H1 (cell line): ENCODE measurements around the gene RSKR. TPM values are rescaled to one million over a fixed set of nuclear protein-coding genes. Genes with fewer than 3 reads are reported as not detected.

Experiments
- CTCF ChIA-PET: fragments of 300-600 bp; sonication (Branson Sonifier 250); formaldehyde crosslinking; loops from one replicate; lab custom pipeline; 2021; ENCODE audit not compliant: partially characterized antibody; lab: Charles Lee
- POLR2A ChIA-PET: fragments of 300-600 bp; sonication (Branson Sonifier 250); formaldehyde crosslinking; loops from one replicate; lab custom pipeline; 2021; ENCODE audit warnings: inconsistent platforms; ENCODE audit not compliant: partially characterized antibody; lab: Charles Lee
- DNase-seq, 2 experiments: peaks; one replicate each; pipeline versions ENCODE4 v3.0.0 to v3.0.0-alpha.2; 2010 to 2022; ENCODE audit warnings: low spot score in 2 of 2, low read depth in 1 of 2, mixed read lengths in 1 of 2
- FAIRE-seq: peaks from 2 replicates; lab custom pipeline; 2011; peaks lifted over from hg19 to GRCh38; lab: Jason Lieb, UNC
- H2AFZ ChIP-seq: 2 replicates; pipeline ENCODE4 v1.8.1; 2012; ENCODE audit warnings: low read length, inconsistent platforms
- H2AK5ac ChIP-seq: 2 replicates; pipeline ENCODE4 v1.6.1; 2013; ENCODE audit warnings: low read depth, low read length
- H2BK120ac ChIP-seq: replicated peaks from 2 replicates; pipeline ENCODE3; 2013; ENCODE audit warnings: low read depth, low read length, inconsistent platforms
- H2BK12ac ChIP-seq: 2 replicates; pipeline ENCODE4 v1.6.1; 2013; ENCODE audit warnings: low read depth, low read length
- H2BK15ac ChIP-seq: 2 replicates; pipeline ENCODE4 v1.6.1; 2013; ENCODE audit warnings: low read length
- H2BK20ac ChIP-seq: 2 replicates; pipeline ENCODE4 v1.6.1; 2013; ENCODE audit warnings: low read length
- H2BK5ac ChIP-seq: 2 replicates; pipeline ENCODE4 v1.6.1; 2013; ENCODE audit warnings: low read depth, low read length
- H3K14ac ChIP-seq: 2 replicates; pipeline ENCODE4 v1.6.1; 2013; ENCODE audit warnings: inconsistent platforms; ENCODE audit not compliant: insufficient read length
- H3K18ac ChIP-seq: 2 replicates; pipeline ENCODE4 v1.6.1; 2013; ENCODE audit warnings: low read length; ENCODE audit errors: extremely low read depth
- H3K23ac ChIP-seq: 2 replicates; pipeline ENCODE4 v1.6.1; 2013; ENCODE audit warnings: inconsistent platforms; ENCODE audit not compliant: insufficient read length
- H3K23me2 ChIP-seq: 2 replicates; pipeline ENCODE4 v1.6.1; 2013; ENCODE audit warnings: low read depth, low read length
- H3K27ac ChIP-seq: 2 replicates; pipeline ENCODE4 v1.6.1; 2011; ENCODE audit warnings: low read depth, low read length, inconsistent platforms
- H3K27me3 ChIP-seq, 4 experiments: replicated peaks in 1 of 4; 1 replicate in 1 of 4; 2 replicates in 3 of 4; pipeline versions ENCODE4 v1.6.1 to v1.8.1; 2011 to 2013; ENCODE audit warnings: low read length in 3 of 4, mild to moderate bottlenecking in 3 of 4, inconsistent platforms in 2 of 4, mixed read lengths in 2 of 4, moderate library complexity in 1 of 4; ENCODE audit not compliant: control insufficient read depth in 3 of 4, insufficient read depth in 3 of 4; ENCODE audit errors: extremely low read depth in 1 of 4
- H3K36me3 ChIP-seq, 4 experiments: 2 replicates each; pipeline versions ENCODE4 v1.6.1 to v1.8.1; 2011 to 2013; ENCODE audit warnings: mild to moderate bottlenecking in 4 of 4, low read length in 3 of 4, moderate library complexity in 2 of 4, control low read depth in 1 of 4, inconsistent platforms in 1 of 4; ENCODE audit not compliant: insufficient read depth in 4 of 4, control insufficient read depth in 2 of 4
- H3K4ac ChIP-seq: replicated peaks from 2 replicates; pipeline ENCODE3; 2013; ENCODE audit warnings: low read length, low read depth, mixed read lengths, inconsistent platforms; ENCODE audit not compliant: insufficient read length
- H3K4me1 ChIP-seq, 4 experiments: replicated peaks in 1 of 4; 1 replicate in 1 of 4; 2 replicates in 3 of 4; pipeline versions ENCODE4 v1.6.1 to v1.8.1; 2011 to 2013; ENCODE audit warnings: low read length in 3 of 4, inconsistent platforms in 2 of 4, mixed read lengths in 1 of 4; ENCODE audit not compliant: insufficient read depth in 4 of 4, control insufficient read depth in 3 of 4
- H3K4me2 ChIP-seq, 2 experiments: 2 replicates each; pipeline versions ENCODE4 v1.6.1 to v1.8.1; 2011 to 2013; ENCODE audit warnings: low read depth in 2 of 2, low read length in 2 of 2, control low read depth in 1 of 2, inconsistent platforms in 1 of 2, mild to moderate bottlenecking in 1 of 2; ENCODE audit not compliant: insufficient read depth in 1 of 2
- H3K4me3 ChIP-seq, 4 experiments: fragments of 200-600, 300-600 bp in 1 of 4; sonication (generic), shearing (Covaris generic), sonication (Bioruptor Twin) in 1 of 4; 2 replicates each; pipeline versions ENCODE4 v1.5.1 to v1.8.1; 2011 to 2016; ENCODE audit warnings: low read length in 4 of 4, low read depth in 3 of 4, control low read depth in 2 of 4, inconsistent platforms in 2 of 4, mild to moderate bottlenecking in 2 of 4, mixed read lengths in 1 of 4, moderate library complexity in 1 of 4; ENCODE audit not compliant: insufficient read depth in 2 of 4; ENCODE audit errors: extremely low read depth in 1 of 4
- H3K56ac ChIP-seq: replicated peaks from 2 replicates; pipeline ENCODE3; 2013; ENCODE audit warnings: low read depth, mild to moderate bottlenecking, mixed read lengths, low read length, inconsistent platforms; ENCODE audit not compliant: insufficient read length
- H3K79me1 ChIP-seq: 2 replicates; pipeline ENCODE4 v1.6.1; 2013; ENCODE audit warnings: low read depth, low read length, control low read depth
- H3K79me2 ChIP-seq, 2 experiments: 2 replicates each; pipeline versions ENCODE4 v1.6.1 to v1.8.1; 2012 to 2013; ENCODE audit warnings: low read length in 2 of 2, mild to moderate bottlenecking in 2 of 2, inconsistent platforms in 1 of 2; ENCODE audit not compliant: insufficient read depth in 2 of 2, control insufficient read depth in 1 of 2
- H3K9ac ChIP-seq, 4 experiments: replicated peaks in 1 of 4; 1 replicate in 1 of 4; 2 replicates in 3 of 4; pipeline versions ENCODE4 v1.6.1 to v1.8.1; 2011 to 2013; ENCODE audit warnings: low read depth in 3 of 4, low read length in 3 of 4, control low read depth in 2 of 4, mild to moderate bottlenecking in 2 of 4, moderate library complexity in 2 of 4, inconsistent platforms in 1 of 4; ENCODE audit errors: extremely low read depth in 1 of 4
- H3K9me3 ChIP-seq, 2 experiments: 2 replicates each; pipeline versions ENCODE4 v1.6.1 to v1.8.1; 2012 to 2013; ENCODE audit warnings: mild to moderate bottlenecking in 2 of 2, moderate library complexity in 2 of 2, control low read depth in 1 of 2, inconsistent platforms in 1 of 2, low read depth in 1 of 2, low read length in 1 of 2, mixed read lengths in 1 of 2; ENCODE audit not compliant: insufficient read depth in 2 of 2
- H4K20me1 ChIP-seq, 2 experiments: replicated peaks in 1 of 2; 2 replicates each; pipeline versions ENCODE3 to v1.8.1; 2011 to 2013; ENCODE audit warnings: inconsistent platforms in 2 of 2, low read length in 2 of 2, mild to moderate bottlenecking in 1 of 2; ENCODE audit not compliant: insufficient read depth in 2 of 2, control insufficient read depth in 1 of 2
- H4K5ac ChIP-seq: 2 replicates; pipeline ENCODE4 v1.6.1; 2013; ENCODE audit warnings: low read length, low read depth, mixed read lengths, inconsistent platforms; ENCODE audit not compliant: insufficient read length
- H4K8ac ChIP-seq: 2 replicates; pipeline ENCODE4 v1.8.0; 2013; ENCODE audit warnings: mild to moderate bottlenecking, moderate library complexity, low read length, inconsistent platforms; ENCODE audit not compliant: insufficient read depth; ENCODE audit errors: extremely low read depth
- H4K91ac ChIP-seq: replicated peaks from 2 replicates; pipeline ENCODE3; 2013; ENCODE audit warnings: low read length, mixed read lengths, inconsistent platforms; ENCODE audit not compliant: insufficient read length
- ATF3 ChIP-seq: IDR thresholded peaks from 2 replicates; pipeline ENCODE4 v1.6.1; 2011; ENCODE audit warnings: low read depth, mild to moderate bottlenecking, low read length; ENCODE audit not compliant: insufficient read depth
- CBX5 ChIP-seq: fragments of 300-800, 300-1000 bp; sonication (generic); IDR thresholded peaks from 2 replicates; pipeline ENCODE4 v1.7.1; 2016; ENCODE audit warnings: antibody characterized with exemption, low read length, low read depth
- CBX8 ChIP-seq: fragments of 300-800, 300-1000 bp; sonication (generic); IDR thresholded peaks from 2 replicates; pipeline ENCODE4 v1.7.1; 2016; ENCODE audit warnings: low read depth, low read length, borderline replicate concordance
- EZH2 ChIP-seq: fragments of 200-600 bp; sonication (generic); IDR thresholded peaks from 2 replicates; pipeline ENCODE4 v1.7.1; 2012; ENCODE audit warnings: low read depth, mild to moderate bottlenecking, moderate library complexity, low read length, inconsistent platforms; ENCODE audit not compliant: severe bottlenecking
- MAFK ChIP-seq: IDR thresholded peaks from 2 replicates; pipeline ENCODE4 v1.6.1; 2012; ENCODE audit warnings: low read depth, mild to moderate bottlenecking, improper control_type of control experiment, low read length
- PHF8 ChIP-seq: fragments of 200-600 bp; sonication (generic); conservative IDR thresholded peaks from 2 replicates; pipeline ENCODE4 v1.7.1; 2012; ENCODE audit warnings: low read depth, mild to moderate bottlenecking, inconsistent platforms, low read length, moderate library complexity
- POU5F1 ChIP-seq: IDR thresholded peaks from 2 replicates; pipeline ENCODE4 v1.6.1; 2011; ENCODE audit warnings: low read depth, mild to moderate bottlenecking, low read length, moderate library complexity
- RFX5 ChIP-seq: IDR thresholded peaks from 2 replicates; pipeline ENCODE4 v1.6.1; 2011; ENCODE audit warnings: low read depth, low read length, improper control_type of control experiment, borderline replicate concordance
- RNF2 ChIP-seq: fragments of 200-900, 300-1000 bp; sonication (generic); IDR thresholded peaks from 2 replicates; pipeline ENCODE4 v1.7.1; 2016; ENCODE audit warnings: borderline replicate concordance, low read depth, mild to moderate bottlenecking, antibody characterized with exemption, low read length; ENCODE audit not compliant: poor library complexity, severe bottlenecking; ENCODE audit errors: missing control alignments
- SIX5 ChIP-seq: IDR thresholded peaks from 2 replicates; pipeline ENCODE4 v1.6.1; 2011; ENCODE audit warnings: mild to moderate bottlenecking, low read depth, low read length
- WGBS, 2 experiments: shearing (Covaris generic) in 1 of 2; methylation state at CpG; one replicate each; pipeline versions ENCODE4 v1.1.6 to v1.1.7; 2013 to 2015; ENCODE audit warnings: low lambda C conversion rate in 2 of 2, mixed read lengths in 2 of 2, inconsistent platforms in 1 of 2, low coverage in 1 of 2, missing lambda C conversion rate in 1 of 2; ENCODE audit not compliant: insufficient replicate concordance in 2 of 2, insufficient coverage in 1 of 2, insufficient read length in 1 of 2; ENCODE audit errors: extremely low coverage in 1 of 2, missing lambda C conversion rate in 1 of 2; 5-methylcytosine and 5-hydroxymethylcytosine counted together
- polyA plus RNA-seq, 7 experiments: library from polyadenylated mRNA; depleted of rRNA in 3 of 7; stranded (reverse) in 5 of 7; unstranded in 2 of 7; fragments of >200 nt in 5 of 7; fragments of 200-250 nt in 2 of 7; gene quantifications; 1 replicate in 5 of 7; 2 replicates in 1 of 7; 4 replicates in 1 of 7; pipeline versions ENCODE4 v1.2.1 to v1.2.3, GENCODE V29; 2011 to 2013; ENCODE audit warnings: missing spikeins in 2 of 7, mixed read lengths in 2 of 7
- total RNA-seq: library from RNA; stranded (reverse); fragmentation: NEBNext Ultra II Directional; extraction: Animal tissue kit (Norgen Biotek cat#: 25700); gene quantifications from 2 replicates; pipeline ENCODE4 v1.2.1, GENCODE V29; 2021

RSKR gene
- total and polyA plus RNA-seq, 2 of the 8 experiments (the other 6 are each of a cell fraction or from before 2014, with no cell fraction given) = 24.1 to 28.5 TPM

- DNase-seq (no peak), FAIRE-seq (no peak)
- Histone ChIP-seq H3K23me2 (peaks cover 9% of the 10 kb centered on the region; the same call in 1 of the 2 replicates), H2BK120ac (no peak overlapping the region), H3K14ac (no peak overlapping the region), H2AK5ac (no peak overlapping the region), H3K4me1 (peaks cover 0 to 4% (median 0%) of the 10 kb centered on the region in 4 experiments; a peak in 2 of 7 replicates), H3K27me3 (no peaks in the 10 kb centered on the region; a peak in 1 of 7 replicates), H3K4me3 (peak overlapping the region; percentile 78 to 93 (median 92)), H2BK15ac (no peak overlapping the region), H4K91ac (no peak overlapping the region), H2BK12ac (no peak overlapping the region), H2AFZ (no peak overlapping the region), H2BK5ac (no peak overlapping the region), H3K9me3 (no peaks in the 10 kb centered on the region), H4K5ac (no peak overlapping the region), H3K23ac (no peak overlapping the region), H3K79me1 (no peaks in the 10 kb centered on the region; the same call in 1 of the 2 replicates), H3K79me2 (peaks cover 0 to 16% of the 10 kb centered on the region in 2 experiments; a peak in 2 of 4 replicates), H3K9ac (peak overlapping the region in 3 of 4 experiments; percentile 84 to 94 (median 91); a peak in 6 of 7 replicates), H4K20me1 (no peaks in the 10 kb centered on the region), H2BK20ac (no peak overlapping the region), H3K4ac (no peak overlapping the region), H3K4me2 (peak overlapping the region; percentile 86 to 96), H3K27ac (peak overlapping the region; percentile 93; the same call in 1 of the 2 replicates), H4K8ac (no peak overlapping the region), H3K56ac (no peak overlapping the region), H3K18ac (no peak overlapping the region), H3K36me3 (peaks cover 4 to 13% (median 8%) of the 10 kb centered on the region in 4 experiments; a peak in 7 of 8 replicates)
- POLR2A ChIA-PET = interaction anchor here (0.7 to 7.5 kb wide), 18 partner anchors 10 to 147 kb away, joined by 3 to 83 read pairs (median 5); partner anchors contain the start of genes ALDOC, PIGS, PROCA1 and RPL23A
- CTCF ChIA-PET = interaction anchor here (1.2 to 5.6 kb wide), 4 partner anchors 15 to 47 kb away, joined by 4 to 45 read pairs (median 4); partner anchors contain the start of genes ALDOC, BLTP2 and RSKR
- WGBS, 2 experiments = 65% methylated on average over 5 of the region's 5 CpGs; no CpG with 5 or more reads in 1 of the 2 experiments
- no peak for TF ChIP-seq CBX5
- TF ChIP-seq ATF3 = no peak
- TF ChIP-seq POU5F1 = no peak
- no peak for TF ChIP-seq MAFK
- no peak for TF ChIP-seq RNF2
- no peak for TF ChIP-seq SIX5
- no peak for TF ChIP-seq PHF8
- TF ChIP-seq EZH2 = no peak
- no peak for TF ChIP-seq CBX8
- no peak for TF ChIP-seq RFX5
Observed at GRCh38 chr17:28597606-28598383, 16.2 kb downstream of the RSKR start.
